GM21825 (cell line): Measurements from ENCODE around the gene SERINC2.
"Not testable (repeated sequence)": the region's sequence is repeated elsewhere in the genome, so short reads cannot be mapped to it uniquely, and the experiment has no call there.

ENCODE experiments used
- ATAC-seq: cut with Tn5 transposase; IDR thresholded peaks from one replicate; pipeline ENCODE4 v1.9.1; 2021; ENCODE audit warnings: mild to moderate bottlenecking, moderate library complexity; ENCODE audit not compliant: unreplicated experiment

SERINC2 gene

DNA sequence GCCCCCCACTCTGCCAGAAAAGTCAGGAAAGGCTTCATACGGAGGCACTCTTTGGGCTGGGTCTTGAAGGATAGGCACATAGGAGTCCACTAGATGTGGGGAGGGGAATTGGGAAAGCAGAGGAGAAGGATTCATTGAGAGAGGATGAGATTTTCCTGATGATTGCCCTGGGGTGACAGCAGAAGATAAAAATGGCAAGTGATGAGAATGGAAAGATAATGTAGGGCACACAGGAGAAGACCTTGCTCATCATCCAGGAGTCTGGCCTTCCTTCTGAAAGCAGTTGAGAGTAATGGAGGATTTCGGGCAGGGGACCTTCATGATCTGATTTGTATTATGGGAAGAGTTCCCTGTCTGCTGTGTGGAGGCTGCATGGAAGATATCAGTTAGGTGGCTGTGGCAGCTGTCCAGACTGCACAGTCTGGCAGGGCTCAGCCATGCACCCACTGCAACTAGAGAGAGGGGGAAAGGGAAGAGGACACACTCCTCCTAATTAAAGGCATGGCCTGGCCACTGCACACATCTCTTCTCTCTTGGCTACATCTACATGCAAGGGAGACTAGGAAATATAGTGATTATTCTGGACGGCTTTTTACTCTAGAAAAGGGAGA, 30.5 kb upstream of the SERINC2 start:
- no peak for ATAC-seq

DNA sequence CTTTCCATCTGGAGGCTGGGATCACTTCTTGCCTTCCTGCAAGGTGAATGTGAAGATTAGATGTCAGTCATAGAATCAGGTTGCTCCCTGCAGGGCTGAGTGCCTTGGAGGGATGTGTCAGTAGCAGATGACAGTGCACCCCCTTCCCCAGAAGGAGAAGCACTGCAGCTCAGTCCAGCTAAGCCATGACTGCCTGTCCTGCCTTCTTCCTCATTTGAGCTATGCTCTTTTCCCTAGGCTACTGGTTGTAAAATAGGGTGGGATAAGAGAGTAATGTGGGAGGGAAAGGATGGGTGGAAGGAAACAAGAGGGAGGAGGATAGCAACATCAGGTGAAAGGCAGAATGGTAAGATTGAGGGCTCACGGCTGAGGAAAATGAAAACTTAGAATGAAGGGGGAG, 29.0 kb upstream of the SERINC2 start:
- ATAC-seq, result no peak

DNA sequence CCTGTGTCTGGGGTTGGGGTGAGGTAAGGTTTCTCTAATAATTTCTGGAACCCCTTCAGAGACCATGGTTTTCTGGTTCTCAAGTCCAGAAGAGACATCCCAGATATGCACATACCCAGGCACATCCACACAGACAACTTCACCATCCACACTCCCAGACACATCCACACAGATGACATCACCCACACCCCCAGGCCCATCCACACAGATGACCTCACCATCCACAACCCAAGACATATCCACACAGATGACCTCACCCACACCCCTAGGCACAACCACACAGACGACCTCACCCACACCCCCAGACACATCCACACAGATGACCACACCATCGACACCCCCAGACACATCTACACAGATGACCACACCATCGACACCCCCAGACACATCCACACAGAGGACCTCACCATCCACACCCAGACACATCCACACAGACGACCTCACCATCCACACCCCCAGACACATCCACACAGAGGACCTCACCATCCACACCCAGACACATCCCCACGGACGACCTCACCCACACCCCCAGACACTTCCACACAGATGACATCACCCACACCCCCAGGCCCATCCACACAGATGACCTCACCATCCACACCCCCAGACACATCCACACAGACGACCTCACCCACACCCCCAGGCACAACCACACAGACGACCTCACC, 26.3 kb upstream of the SERINC2 start:
- not testable (repeated sequence) for ATAC-seq

DNA sequence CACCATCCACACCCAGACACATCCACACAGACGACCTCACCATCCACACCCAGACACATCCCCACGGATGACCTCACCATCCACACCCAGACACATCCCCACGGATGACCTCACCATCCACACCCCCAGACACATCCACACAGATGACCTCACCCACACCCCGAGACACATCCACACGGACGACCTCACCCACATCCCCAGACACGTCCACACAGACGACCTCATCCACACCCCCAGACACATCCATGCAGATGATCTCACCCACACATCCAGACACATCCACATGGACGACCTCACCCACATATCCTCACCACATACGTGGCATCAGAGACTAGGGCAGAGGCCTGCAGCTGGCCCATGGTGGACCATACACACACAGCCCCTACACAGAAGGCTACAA, 25.4 kb upstream of the SERINC2 start:
- no peak for ATAC-seq

DNA sequence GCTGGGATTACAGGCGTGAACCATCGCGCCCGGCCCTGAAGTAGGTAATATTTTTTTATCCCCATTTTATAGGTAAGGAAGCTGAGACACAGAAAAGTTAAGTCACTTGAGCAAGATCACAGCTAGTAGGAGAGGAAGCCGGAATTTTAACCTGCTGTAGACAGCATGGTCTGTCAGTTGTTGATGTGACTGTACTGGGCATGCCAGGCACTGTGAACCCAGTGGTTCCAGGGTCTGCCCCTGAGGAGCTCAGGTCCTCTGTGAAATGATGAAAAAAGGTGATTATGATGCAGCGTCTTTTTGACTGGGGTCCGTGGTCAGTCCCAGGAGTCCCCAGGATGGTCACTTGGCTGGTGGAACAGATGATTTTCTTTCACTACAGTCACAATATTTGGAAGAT, 23.4 kb upstream of the SERINC2 start:
- no peak for ATAC-seq

DNA sequence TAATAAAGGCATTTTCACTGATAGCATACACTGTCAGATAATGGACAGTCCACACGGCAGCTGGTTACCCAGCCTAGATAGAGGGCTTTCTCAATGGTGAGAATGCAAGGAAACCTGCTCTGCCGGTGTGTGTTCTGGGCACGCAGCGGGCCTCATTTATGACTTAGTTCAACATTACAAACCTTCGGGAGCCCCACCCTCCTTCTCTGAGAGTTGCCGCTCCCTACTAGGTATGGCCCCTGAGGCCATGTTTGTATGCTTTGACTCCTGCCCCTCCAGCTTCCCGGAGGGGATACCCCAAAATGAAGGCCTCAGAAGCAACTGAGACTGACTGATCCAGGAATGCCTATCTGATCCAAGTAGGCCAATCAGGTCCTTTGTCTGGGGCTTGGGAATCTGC, 22.9 kb upstream of the SERINC2 start:
- no peak for ATAC-seq

DNA sequence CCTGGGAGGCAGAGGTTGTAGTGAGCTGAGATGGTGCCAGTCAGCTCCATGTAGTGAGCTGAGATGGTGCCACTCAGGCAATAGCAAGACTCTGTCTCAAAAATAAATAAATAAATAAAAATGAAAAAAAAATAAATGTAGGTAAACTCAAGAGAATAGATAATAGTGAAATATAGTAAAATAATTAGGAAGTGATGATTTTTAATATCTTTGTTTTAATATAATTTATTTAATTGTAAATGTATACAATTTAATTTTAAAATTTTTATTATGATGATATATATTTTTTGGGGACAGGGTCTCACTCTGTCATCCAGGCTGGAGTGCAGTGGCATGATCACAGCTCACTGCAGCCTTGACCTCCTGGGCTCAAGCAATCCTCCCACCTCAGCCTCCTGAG, 19.6 kb upstream of the SERINC2 start:
- ATAC-seq, result no peak

DNA sequence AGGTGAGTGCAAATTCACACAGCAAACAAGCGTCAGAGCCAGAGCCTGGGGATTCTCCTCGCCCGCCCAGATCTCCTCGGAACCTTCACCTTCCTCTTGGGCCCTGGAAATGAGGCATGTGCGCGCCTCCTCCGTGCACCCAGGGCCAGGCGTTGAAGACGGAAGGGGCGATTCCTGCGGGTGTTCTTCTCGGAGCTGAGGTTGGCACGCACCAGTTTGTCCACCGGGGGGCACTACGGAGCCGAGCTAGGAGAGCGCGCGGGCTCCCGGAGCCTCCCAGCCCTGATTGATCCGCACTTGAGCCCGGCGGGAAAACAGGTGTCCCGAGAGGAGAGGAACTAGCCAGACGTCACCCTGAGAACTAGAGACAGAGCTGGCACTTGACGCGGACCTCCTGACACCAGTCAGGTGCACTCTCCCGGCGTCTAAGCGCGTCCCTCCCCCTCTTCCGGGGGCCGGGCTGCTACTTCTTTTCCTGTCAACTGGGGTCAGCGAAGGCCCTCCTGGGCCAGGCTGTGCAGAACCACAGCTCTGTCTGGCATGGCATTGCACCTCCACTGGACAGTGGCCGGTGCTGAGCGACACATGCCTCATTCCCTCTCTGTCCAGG, 18.3 kb upstream of the SERINC2 start:
- ATAC-seq, result peak; percentile 75

DNA sequence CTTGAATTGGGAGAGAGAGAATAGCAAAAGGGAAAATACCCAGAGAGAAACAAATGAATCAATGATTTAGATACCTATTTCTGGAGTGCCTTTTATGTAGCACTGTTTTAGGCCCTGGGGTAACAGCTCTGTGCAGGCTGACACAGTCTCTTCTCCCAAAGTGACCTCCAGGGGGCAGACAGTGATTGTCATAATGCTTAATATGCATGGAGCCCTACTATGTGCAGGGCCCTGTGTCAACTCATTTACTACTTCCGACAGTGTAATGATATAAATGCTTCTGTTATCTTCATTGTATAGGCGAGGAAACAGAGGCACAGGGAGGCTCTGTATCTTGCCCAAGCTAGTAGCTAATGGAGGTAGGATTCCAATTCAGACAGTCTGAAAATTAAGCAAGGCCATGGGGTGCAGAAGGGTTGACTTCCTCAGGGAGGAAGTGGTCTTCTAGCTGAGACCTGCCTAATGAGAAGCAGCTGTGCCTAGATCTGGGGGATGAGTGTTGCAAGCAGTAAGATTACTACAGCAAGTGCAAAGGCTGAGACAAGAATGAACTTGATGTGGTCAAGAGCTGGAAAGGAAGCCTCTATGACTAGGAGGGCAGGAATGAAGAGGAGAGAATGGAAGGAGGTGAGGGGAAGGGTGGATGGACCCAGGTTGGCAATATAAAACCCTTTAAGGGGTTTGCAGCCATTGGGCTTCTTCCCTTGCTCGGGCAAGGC, 16.2 kb upstream of the SERINC2 start:
- ATAC-seq, result no peak

DNA sequence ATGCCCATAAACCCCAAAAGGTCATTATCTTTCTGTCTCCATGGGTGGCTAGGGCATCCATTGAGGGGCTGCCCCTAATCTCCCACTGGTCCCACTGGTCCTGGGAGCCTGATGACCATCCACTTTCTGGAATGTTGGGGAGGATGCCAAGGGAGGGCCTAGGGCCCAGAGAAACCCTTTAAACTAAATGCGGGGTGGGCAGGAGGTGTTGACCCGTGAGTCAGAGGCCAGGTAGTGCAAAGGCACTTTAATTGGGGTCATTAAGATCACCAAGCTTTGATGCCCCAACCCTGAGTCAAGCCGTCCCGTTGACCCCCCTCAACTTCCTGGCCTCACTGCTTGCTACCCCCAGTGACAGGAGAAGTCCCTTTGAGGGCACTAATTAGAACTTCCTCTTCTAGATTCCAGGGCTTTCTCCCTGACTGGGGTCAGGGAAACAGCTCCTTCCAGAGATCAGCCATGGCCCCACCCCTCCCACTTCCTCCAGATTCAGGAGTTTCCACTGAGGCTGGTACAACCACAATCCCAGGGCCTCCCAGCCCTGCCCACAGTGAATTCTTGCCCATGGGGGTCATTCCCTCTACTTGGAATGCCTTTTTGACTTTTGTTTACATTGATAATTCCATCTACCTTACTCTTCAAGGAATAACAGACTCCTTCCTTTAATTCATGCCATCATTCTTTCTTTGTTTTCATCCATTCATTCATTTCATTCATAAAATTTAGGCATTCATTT, 15.5 kb upstream of the SERINC2 start:
- ATAC-seq, result no peak

DNA sequence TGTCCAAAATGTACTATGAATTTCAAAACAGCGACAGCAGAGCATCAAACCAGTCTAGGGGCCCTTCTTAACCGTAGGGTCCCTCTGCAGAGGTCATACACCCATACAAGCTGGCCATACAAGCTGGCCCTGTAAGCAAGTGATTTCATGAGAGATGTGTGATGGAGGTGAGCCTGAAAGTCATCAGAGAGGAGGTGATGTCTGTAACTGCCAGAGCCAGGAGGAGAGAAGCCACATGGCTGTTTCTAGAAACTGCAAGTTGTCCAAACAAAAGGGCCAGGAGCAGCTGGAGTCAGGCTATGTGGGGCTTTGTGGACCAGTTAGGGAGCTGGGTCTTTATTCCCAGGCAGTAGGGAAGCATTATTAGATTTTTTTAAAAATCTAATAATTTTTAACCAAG, 14.8 kb upstream of the SERINC2 start:
- no peak for ATAC-seq

DNA sequence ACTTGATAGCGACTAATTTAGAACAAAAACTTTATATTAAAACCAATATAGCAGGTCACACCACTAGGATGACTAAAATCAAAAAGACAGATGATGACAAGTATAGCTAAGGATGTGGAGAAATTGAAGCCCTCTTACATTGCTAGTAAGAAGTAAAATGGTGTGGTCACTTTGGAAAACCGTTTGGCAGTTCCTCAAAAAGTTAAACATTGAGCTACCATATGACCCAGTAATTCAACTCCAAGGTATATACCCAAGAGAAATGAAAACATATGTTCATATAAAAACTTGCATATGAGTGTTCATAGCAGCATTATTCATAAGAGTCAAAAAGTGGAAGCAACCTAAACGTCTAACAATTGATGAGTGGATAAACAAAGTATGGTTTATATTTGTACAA, 13.0 kb upstream of the SERINC2 start:
- ATAC-seq, result no peak

DNA sequence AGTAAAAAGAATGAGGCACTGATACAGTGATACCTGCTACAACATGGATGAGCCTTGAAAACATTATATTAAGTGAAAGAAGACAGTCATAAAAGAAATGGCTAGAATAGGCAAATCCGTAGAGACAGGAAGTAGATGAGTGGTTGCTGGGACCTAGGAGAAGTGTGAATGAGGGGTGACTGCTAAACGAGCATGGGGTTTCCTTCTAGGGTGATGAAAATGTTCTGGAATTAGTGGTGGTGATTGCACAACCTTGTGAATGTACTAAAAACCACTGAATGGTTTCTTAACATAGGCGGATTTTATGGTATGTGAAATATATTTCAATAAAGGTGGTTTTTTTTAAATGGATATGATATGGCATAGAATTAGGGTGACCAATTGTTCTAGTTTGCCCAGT, 12.6 kb upstream of the SERINC2 start:
- no peak for ATAC-seq

DNA sequence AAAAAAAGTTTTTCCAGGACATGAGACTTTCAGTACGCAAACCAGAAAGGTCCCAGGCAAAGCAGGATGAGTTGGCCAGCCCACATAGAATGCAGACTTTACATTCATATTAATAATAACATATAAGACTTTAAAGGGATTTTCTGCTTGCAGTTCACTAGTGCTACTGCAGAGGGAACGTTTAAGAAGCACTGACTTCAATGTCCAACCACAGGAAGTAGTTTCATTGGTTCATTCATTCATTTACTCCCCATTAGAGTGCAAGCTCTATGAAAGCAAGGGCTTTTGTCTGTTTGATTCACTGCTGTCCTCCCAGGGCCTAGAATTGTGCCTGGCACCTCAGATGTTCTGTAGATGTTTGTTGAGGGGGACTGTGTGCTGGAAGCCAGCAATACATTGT, 11.8 kb upstream of the SERINC2 start:
- ATAC-seq, result no peak

DNA sequence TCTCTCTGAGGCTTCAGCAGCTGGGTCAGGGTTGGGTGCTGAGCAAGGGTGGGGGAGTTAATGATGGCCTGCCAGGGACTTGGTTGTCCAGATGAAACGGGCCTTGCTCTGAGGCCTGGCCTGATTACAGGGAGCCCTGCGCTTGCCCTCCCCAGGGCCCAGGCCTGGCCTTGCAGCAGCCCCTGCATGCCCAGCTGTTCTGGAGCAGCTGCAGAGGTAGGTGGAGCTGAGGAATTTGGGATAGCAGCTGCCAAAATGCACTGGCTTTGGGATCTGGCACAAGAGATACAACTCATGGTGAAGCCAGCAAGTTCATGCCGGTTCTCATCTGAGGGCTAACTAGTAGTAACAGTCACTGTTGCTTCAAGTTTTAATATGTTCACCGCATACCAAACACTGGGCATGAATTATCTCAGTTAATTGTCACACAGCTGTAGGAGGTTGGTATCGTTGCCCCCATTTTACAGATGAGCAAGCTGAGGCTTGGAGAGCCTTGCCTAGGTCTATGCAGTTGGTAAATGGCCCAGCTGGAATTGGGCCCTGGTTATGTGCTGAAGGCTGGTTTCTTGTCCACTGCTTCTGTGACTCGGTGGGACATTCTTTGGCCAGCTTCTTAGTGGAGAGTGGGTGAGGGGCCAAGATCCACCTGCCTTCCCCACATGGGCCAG, 7.3 kb upstream of the SERINC2 start:
- ATAC-seq, result no peak

DNA sequence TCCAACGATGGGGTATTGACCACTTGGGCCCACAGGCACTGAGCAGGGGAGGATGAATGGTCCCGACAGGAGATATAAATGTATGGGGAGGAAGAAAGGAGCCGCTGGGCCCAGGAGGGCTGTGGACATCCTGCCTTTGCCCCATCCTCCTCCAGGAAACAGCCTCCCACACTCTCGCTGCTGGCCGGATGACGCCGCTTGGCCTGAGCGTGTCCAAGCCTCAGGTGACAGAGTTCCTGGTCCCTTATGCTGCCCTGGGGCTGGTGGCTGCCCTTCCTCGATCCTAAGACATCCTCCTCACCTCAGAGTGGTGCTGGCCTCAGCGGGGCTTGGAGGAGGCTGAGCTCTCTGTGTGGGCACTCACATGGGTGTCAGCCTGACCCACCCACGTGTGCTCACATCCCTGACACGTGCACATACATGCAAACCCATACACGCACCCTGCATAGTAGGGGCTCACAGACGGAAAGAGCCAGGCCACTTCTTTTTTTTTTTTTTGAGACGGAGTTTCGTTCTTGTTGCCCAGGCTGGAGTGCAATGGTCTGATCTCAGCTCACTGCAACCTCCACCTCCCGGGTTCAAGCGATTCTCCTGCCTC, 5.9 kb upstream of the SERINC2 start:
- ATAC-seq, result no peak

DNA sequence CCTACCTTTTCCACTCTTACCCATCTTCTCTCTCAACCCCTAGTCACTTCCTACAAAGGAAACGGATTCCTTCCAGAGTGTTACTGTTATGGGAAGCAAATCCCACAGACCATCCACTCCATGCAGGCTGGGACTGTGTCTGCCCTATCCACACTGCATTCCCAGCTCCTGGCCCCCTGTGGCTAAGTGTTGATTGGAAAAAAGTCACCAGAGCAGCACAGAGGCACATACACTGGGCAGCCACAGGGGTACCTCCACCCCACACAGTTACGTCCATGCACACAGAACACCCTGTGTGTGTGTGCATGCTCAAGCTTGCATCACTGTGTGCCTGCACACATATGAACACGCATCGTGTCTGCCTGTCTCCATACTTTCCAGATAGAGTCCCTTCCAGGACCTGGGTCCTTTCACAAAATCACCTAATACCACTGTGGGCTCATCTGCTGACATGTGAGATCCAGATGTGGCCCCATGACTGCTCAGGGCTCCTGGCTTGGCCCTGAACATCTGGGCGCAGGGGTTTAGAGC, 4.2 kb upstream of the SERINC2 start:
- no peak for ATAC-seq

DNA sequence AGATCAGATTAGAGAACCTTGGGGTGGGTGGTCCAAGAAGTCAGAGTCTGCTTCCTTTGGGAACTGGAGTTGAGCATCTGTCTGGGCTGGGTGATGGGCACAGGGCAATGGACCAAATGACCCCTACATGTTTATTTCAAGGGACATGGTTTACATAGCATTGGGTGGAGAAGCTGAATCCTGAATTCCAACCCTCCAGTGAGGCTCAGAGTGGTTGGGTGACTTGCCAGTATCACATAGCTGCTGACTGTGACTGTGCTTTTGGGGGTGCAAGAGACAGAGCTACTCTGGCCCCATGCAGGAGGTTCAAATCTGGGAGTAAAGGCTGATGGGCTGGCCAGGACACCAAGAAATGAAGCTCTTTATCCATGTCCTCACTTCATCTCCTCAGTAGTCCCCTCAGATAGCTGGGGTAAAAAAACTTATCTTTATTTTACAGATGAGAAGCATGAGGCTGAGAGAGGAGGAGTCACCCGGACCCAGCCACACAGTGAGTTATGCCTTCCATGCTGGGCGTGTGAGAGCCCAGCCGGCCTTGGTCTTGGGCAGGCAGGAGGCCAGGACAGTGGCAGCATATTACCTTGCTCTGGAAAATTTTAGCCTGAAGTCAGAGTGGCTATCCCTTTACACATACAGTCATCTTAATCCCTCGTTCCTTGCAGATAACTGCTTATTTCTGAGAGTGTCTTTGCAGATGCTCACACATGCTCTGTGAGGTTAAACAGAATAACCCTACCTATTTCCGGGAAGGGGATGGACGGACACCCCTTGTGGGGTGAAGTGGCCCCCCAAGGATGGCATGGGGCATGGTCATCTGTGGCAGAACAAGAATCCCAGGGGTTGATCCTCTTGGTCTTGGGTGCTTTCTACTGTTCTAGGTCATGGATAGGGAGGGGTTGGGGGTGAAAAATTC, 2.8 kb upstream of the SERINC2 start:
- ATAC-seq, result no peak

DNA sequence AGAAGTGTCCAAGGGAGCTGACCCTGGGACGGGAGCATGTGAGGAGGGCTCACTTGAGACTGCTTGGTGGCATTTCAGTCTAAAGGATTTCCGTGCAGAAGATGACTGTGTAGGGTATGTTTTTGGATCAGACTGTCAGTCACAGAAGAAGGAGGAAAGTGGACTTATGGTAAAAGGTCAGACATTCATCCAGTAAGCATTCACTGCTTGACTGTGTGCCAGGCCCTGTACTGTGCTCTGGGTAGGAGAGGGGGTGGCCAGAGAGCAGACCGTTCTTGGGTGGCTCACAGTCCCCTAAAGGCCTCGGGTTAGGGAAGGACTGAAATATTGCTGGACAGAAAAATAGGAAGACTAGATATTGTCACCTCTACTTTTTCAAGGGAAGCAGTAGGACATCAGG, 2.1 kb upstream of the SERINC2 start:
- no peak for ATAC-seq
